ENCODE measurements around the gene RANBP17.
"Not testable (repeated sequence)": the region's sequence is repeated elsewhere in the genome, so short reads cannot be mapped to it uniquely, and the experiment has no call there.

The RANBP17 gene

GRCh38 chr5:170865622-170866021 is 3.8 kb downstream of the RANBP17 start:
- H3K4me3 ChIP-seq (ENCODE audit: low read length): no peak overlapping the region
- TF ChIP-seq, protein P1, sequence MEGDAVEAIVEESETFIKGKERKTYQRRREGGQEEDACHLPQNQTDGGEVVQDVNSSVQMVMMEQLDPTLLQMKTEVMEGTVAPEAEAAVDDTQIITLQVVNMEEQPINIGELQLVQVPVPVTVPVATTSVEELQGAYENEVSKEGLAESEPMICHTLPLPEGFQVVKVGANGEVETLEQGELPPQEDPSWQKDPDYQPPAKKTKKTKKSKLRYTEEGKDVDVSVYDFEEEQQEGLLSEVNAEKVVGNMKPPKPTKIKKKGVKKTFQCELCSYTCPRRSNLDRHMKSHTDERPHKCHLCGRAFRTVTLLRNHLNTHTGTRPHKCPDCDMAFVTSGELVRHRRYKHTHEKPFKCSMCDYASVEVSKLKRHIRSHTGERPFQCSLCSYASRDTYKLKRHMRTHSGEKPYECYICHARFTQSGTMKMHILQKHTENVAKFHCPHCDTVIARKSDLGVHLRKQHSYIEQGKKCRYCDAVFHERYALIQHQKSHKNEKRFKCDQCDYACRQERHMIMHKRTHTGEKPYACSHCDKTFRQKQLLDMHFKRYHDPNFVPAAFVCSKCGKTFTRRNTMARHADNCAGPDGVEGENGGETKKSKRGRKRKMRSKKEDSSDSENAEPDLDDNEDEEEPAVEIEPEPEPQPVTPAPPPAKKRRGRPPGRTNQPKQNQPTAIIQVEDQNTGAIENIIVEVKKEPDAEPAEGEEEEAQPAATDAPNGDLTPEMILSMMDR (conservative IDR thresholded peaks at IDR 0.05; ENCODE audit: low read depth, low read length): no peak
- no peak for DNase-seq (ENCODE audit: low read depth)

- H3K4me3 ChIP-seq (ENCODE audit: low read length): no peak overlapping the region
- DNase-seq (ENCODE audit: low read depth): no peak
- TF ChIP-seq, protein P1 (conservative IDR thresholded peaks at IDR 0.05; ENCODE audit: low read depth, low read length): no peak
Observed at GRCh38 chr5:170867825-170868224, 6.0 kb downstream of the RANBP17 start.

DNA sequence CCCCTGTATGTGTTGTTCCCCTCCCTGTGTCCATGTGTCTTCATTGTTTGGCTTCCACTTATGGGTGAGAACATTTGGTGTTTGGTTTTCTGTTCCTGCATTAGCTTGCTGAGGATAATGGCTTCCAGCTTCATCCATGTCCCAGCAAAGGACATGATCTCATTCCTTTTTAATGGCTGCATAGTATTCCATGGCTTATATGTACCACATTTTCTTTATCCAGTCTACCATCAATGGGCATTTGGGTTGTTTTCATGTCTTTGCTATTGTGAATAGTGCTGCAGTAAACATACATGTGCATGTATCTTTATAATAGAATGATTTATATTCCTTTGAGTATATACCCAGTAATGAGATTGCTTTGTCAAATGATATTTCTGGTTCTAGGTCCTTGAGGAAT is 8.6 kb downstream of the RANBP17 start:
- not testable (repeated sequence) for H3K4me3 ChIP-seq (ENCODE audit: low read length); DNase-seq (ENCODE audit: low read depth)

GRCh38 chr5:170874017-170874416 is 12.2 kb downstream of the RANBP17 start:
- DNase-seq (ENCODE audit: low read depth): no peak
- no peak overlapping the region for H3K4me3 ChIP-seq (ENCODE audit: low read length)
- TF ChIP-seq, protein P1 (conservative IDR thresholded peaks at IDR 0.05; ENCODE audit: low read depth, low read length): no peak

DNA sequence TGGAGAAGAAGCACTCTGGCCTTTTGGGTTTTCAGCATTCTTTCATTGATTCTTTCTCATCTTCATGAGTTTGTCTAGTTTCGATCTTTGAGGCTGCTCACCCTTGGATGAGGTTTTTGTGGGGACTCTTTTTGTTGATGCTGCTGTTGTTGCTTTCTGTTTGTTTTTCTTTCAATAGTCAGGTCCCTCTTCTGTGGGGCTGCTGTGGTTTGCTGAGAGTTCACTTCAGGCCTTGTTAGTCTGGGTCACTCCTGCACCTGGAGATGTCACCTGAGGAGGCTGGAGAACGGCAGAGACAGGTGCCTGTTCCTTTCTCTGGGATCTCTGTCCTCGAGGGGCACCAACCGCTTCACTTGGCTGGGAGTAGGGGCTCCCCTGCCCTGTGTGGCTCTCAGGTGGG is 14.0 kb downstream of the RANBP17 start:
- TF ChIP-seq, protein P1 (conservative IDR thresholded peaks at IDR 0.05; ENCODE audit: low read depth, low read length): no peak
- H3K4me3 ChIP-seq (ENCODE audit: low read length): no peak overlapping the region
- DNase-seq (ENCODE audit: low read depth): no peak

DNA sequence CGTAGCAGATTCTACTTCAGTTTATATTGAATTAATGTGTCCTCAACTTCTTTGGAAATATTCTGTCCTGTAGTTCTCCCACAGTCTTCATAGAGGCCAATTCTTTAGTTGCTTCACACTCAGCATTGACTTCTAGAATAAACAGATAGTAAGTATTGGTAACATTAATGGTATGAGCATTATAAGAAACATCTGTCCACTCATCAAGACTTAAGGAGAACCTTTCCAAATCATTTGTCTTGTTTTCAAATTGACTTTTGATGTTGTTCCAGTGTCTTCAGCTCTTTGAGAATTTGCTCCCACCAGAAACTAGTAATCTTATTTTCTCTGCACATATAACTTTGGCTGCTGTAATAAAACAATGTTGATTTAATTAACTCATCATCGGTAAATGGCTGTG is 18.3 kb downstream of the RANBP17 start:
- TF ChIP-seq, protein P1 (conservative IDR thresholded peaks at IDR 0.05; ENCODE audit: low read depth, low read length): no peak
- DNase-seq (ENCODE audit: low read depth): no peak
- H3K4me3 ChIP-seq (ENCODE audit: low read length): no peak overlapping the region

- TF ChIP-seq, protein P1 (conservative IDR thresholded peaks at IDR 0.05; ENCODE audit: low read depth, low read length): no peak
- no peak for DNase-seq (ENCODE audit: low read depth)
- no peak overlapping the region for H3K4me3 ChIP-seq (ENCODE audit: low read length)
Observed at GRCh38 chr5:170882345-170882744, 20.5 kb downstream of the RANBP17 start.

DNA sequence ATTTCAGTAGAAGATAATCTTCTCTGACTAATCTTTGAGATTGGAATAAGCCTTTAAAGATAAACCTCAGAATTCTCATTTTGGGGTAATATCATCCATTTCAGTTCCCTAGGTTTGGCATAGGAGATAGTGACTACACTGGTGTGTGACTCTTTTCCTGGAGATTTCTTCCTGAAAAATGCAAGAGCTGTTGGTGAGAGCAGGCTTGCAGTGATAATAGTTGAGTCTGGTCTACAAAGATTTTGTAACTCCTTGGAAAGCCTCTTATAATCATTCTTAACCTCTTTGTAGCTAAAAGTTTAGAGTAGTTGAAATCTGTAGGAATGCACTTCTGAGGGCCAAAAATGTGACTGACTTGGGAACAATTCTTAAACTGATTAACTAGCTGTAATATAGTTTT is 23.4 kb downstream of the RANBP17 start:
- no peak for DNase-seq (ENCODE audit: low read depth)
- H3K4me3 ChIP-seq (ENCODE audit: low read length): no peak overlapping the region
- TF ChIP-seq, protein P1 (conservative IDR thresholded peaks at IDR 0.05; ENCODE audit: low read depth, low read length): no peak
